Measurements from ENCODE around the gene CUX1.

Gene CUX1

DNA sequence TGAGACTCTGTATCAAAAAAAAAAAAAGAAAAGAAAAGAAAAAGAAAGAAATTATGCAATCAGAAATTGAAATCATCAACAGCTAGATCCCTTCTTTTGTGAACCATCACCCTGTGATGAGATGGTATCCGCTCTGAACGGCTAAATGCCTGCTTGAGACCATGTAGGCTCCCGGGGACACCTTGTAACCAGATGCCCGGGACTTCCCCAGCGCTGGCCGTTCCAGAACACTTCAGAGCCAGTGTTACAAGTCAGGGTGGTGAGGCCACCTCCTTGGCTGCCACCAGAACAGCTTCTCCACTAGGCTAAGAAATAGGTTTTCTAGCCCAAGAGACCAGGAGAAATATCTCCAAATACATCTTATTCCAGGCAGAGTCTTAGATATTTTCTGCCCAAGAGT, 349.8 kb downstream of the CUX1 start:
- TF ChIP-seq, protein P1, sequence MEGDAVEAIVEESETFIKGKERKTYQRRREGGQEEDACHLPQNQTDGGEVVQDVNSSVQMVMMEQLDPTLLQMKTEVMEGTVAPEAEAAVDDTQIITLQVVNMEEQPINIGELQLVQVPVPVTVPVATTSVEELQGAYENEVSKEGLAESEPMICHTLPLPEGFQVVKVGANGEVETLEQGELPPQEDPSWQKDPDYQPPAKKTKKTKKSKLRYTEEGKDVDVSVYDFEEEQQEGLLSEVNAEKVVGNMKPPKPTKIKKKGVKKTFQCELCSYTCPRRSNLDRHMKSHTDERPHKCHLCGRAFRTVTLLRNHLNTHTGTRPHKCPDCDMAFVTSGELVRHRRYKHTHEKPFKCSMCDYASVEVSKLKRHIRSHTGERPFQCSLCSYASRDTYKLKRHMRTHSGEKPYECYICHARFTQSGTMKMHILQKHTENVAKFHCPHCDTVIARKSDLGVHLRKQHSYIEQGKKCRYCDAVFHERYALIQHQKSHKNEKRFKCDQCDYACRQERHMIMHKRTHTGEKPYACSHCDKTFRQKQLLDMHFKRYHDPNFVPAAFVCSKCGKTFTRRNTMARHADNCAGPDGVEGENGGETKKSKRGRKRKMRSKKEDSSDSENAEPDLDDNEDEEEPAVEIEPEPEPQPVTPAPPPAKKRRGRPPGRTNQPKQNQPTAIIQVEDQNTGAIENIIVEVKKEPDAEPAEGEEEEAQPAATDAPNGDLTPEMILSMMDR (IDR thresholded peaks at IDR 0.05; ENCODE audit: borderline replicate concordance, extremely low read depth, low read length, poor library complexity, severe bottlenecking), result no peak
- TF ChIP-seq EZH2 (IDR thresholded peaks at IDR 0.05; ENCODE audit: borderline replicate concordance, low read depth, low read length, severe bottlenecking), result no peak
- no peak for DNase-seq
- H3K9ac ChIP-seq (ENCODE audit: low read depth, low read length), result no peak overlapping the region

DNA sequence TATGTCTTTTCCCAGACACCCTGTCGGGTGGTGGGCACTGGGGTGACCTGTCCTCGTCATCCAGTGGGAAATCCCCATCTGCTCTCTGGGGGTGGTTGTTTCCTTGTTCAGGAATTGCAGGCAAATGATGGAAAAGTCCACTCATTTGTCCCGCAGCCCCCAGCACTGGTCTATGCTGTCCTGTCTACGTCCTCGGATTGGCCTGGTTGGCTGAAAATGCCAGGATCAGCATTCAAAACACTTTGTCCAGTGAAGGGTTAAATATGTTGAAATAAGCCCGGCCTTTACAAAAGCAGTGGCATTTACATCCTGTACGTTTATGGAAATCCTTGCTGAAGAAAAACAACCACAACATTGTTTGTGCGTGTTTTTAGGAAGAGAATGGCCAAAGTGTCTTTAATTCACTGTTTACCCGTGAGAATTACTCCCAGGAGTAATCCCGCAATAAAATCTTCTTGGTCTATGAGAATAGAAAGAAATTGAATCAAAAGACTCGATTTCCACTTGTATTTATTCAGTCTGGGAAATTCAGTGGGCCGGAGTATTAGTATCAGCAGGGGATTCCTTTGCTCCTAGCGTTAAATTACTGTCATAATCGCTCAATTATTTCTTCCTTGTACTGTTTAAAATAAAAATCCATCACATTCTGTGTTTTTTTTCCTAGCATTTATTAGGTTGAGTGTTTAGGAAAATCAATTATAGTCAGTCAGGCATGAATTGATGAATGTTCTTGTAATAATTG, 352.4 kb downstream of the CUX1 start:
- Histone ChIP-seq H4K20me1 (ENCODE audit: insufficient read depth, low read length) (no peaks in the 10 kb centered on the region; the same call in 1 of the 2 replicates), H2AFZ (ENCODE audit: low read depth, low read length) (no peak overlapping the region), H3K36me3 (ENCODE audit: insufficient read depth, low read length) (peaks cover 83% of the 10 kb centered on the region), H3K9ac (ENCODE audit: low read depth, low read length) (no peak overlapping the region), H3K79me2 (ENCODE audit: insufficient read depth, low read length) (no peaks in the 10 kb centered on the region), H3K27ac (ENCODE audit: low read length) (no peak overlapping the region), H3K4me3 (ENCODE audit: low read depth in 1 of 2, low read length in 2 of 2) (no peak overlapping the region), H3K9me3 (ENCODE audit: insufficient read depth, low read length, severe bottlenecking) (no peaks in the 10 kb centered on the region), H3K27me3 (ENCODE audit: insufficient read depth, low read length, poor library complexity) (no peaks in the 10 kb centered on the region), H3K4me2 (ENCODE audit: insufficient read depth, low read length) (no peak overlapping the region), H3K4me1 (ENCODE audit: insufficient read depth, low read length) (no peaks in the 10 kb centered on the region)
- DNase-seq (no peak), ATAC-seq (ENCODE audit: insufficient read depth, low read depth) (no peak)
- TF ChIP-seq, protein P1 (IDR thresholded peaks at IDR 0.05; ENCODE audit: borderline replicate concordance, extremely low read depth, low read length, poor library complexity, severe bottlenecking), result no peak
- TF ChIP-seq EZH2 (IDR thresholded peaks at IDR 0.05; ENCODE audit: borderline replicate concordance, low read depth, low read length, severe bottlenecking), result no peak

More for the DNA sequence above, 349.8 kb downstream of the CUX1 start:
- Histone ChIP-seq H3K79me2 (ENCODE audit: insufficient read depth, low read length) (no peaks in the 10 kb centered on the region), H3K4me3 (ENCODE audit: low read depth in 1 of 2, low read length in 2 of 2) (no peak overlapping the region), H3K36me3 (ENCODE audit: insufficient read depth, low read length) (peaks cover 84% of the 10 kb centered on the region), H3K27ac (ENCODE audit: low read length) (no peak overlapping the region), H3K27me3 (ENCODE audit: insufficient read depth, low read length, poor library complexity) (no peaks in the 10 kb centered on the region), H3K4me2 (ENCODE audit: insufficient read depth, low read length) (no peak overlapping the region), H3K9me3 (ENCODE audit: insufficient read depth, low read length, severe bottlenecking) (no peaks in the 10 kb centered on the region), H3K4me1 (ENCODE audit: insufficient read depth, low read length) (peaks cover 5% of the 10 kb centered on the region; the same call in 1 of the 2 replicates), H2AFZ (ENCODE audit: low read depth, low read length) (no peak overlapping the region), H4K20me1 (ENCODE audit: insufficient read depth, low read length) (peaks cover 3% of the 10 kb centered on the region; the same call in 1 of the 2 replicates)
- ATAC-seq (ENCODE audit: insufficient read depth, low read depth), result no peak

DNA sequence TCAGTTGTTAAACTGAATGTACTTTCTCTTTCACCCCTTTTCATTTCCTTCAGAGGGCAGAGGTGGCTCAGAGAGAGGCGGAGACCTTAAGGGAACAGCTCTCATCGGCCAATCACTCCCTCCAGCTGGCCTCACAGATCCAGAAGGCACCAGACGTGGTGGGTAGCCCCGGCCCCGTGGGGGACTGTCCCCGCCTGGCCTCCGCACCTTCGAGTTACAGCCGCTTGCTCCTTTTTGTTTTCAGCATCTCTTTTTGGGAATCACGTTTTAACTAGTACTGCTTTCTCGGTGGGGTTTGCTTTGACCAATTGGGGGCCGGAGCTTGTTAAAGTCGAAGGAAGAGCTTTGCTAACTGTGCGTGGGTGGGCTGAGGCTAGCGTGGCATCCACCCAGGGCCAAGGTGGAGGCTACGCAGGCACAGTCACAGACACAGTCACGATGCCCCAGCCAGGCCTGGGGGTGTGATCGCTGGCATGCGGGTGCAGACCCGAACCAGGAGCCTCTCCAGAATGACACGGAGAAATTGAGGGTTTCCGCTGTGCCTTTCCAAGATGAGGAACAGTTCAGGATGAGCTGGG, 353.1 kb downstream of the CUX1 start:
- no peak overlapping the region for H3K4me3 ChIP-seq (ENCODE audit: low read depth in 1 of 2, low read length in 2 of 2)
- H3K4me2 ChIP-seq (ENCODE audit: insufficient read depth, low read length), result no peak overlapping the region
- no peaks in the 10 kb centered on the region for H3K79me2 ChIP-seq (ENCODE audit: insufficient read depth, low read length)
- no peak overlapping the region for H3K9ac ChIP-seq (ENCODE audit: low read depth, low read length)
- H2AFZ ChIP-seq (ENCODE audit: low read depth, low read length), result no peak overlapping the region
- H4K20me1 ChIP-seq (ENCODE audit: insufficient read depth, low read length), result no peaks in the 10 kb centered on the region; the same call in 1 of the 2 replicates
- H3K4me1 ChIP-seq (ENCODE audit: insufficient read depth, low read length), result no peaks in the 10 kb centered on the region
- DNase-seq, result no peak
- TF ChIP-seq EZH2 (IDR thresholded peaks at IDR 0.05; ENCODE audit: borderline replicate concordance, low read depth, low read length, severe bottlenecking), result no peak
- TF ChIP-seq, protein P1 (IDR thresholded peaks at IDR 0.05; ENCODE audit: borderline replicate concordance, extremely low read depth, low read length, poor library complexity, severe bottlenecking), result no peak
- ATAC-seq (ENCODE audit: insufficient read depth, low read depth), result no peak
- peaks cover 85% of the 10 kb centered on the region for H3K36me3 ChIP-seq (ENCODE audit: insufficient read depth, low read length)
- H3K27ac ChIP-seq (ENCODE audit: low read length), result no peak overlapping the region
- H3K27me3 ChIP-seq (ENCODE audit: insufficient read depth, low read length, poor library complexity), result no peaks in the 10 kb centered on the region
- H3K9me3 ChIP-seq (ENCODE audit: insufficient read depth, low read length, severe bottlenecking), result no peaks in the 10 kb centered on the region
